HEK293T (cell line): ENCODE measurements around the gene LMAN2L.

Source experiments
- BHLHE40 ChIP-seq: fragments of 450-650 bp; IDR thresholded peaks from 2 replicates; pipeline ENCODE4 v1.6.1; 2016; ENCODE audit warnings: mild to moderate bottlenecking, moderate library complexity, borderline replicate concordance
- CTBP1 ChIP-seq: fragments of 450-650 bp; IDR thresholded peaks from 2 replicates; pipeline ENCODE4 v1.6.1; 2016; ENCODE audit warnings: borderline replicate concordance
- ELF4 ChIP-seq: fragments of 450-650 bp; IDR thresholded peaks from 2 replicates; pipeline ENCODE4 v1.6.1; 2017; ENCODE audit warnings: antibody characterized with exemption
- FOXM1 ChIP-seq: fragments of 450-650 bp; IDR thresholded peaks from 2 replicates; pipeline ENCODE4 v1.6.1; 2017; ENCODE audit warnings: mild to moderate bottlenecking, borderline replicate concordance
- HDGF ChIP-seq: fragments of 450-650 bp; IDR thresholded peaks from 2 replicates; pipeline ENCODE4 v1.6.1; 2017; ENCODE audit warnings: antibody characterized with exemption, borderline replicate concordance
- SUZ12 ChIP-seq: fragments of 450-650 bp; IDR thresholded peaks from 2 replicates; pipeline ENCODE4 v1.6.1; 2016; ENCODE audit warnings: mild to moderate bottlenecking
- TARDBP ChIP-seq: fragments of 450-650 bp; IDR thresholded peaks from 2 replicates; pipeline ENCODE4 v1.6.1; 2016

GRCh38 chr2:96727431-96727830 is 12.4 kb downstream of the LMAN2L start:
- TF ChIP-seq FOXM1 (no peak), SUZ12 (no peak), BHLHE40 (no peak), TARDBP (no peak), ELF4 (no peak), HDGF (no peak), CTBP1 (no peak)
